Testis (tissue), 3 donors: ENCODE results near the gene SELENOI. TPM values are rescaled to one million over a fixed set of nuclear protein-coding genes. Genes with fewer than 3 reads are reported as not detected.
A peak's percentile ranks its signal among the peaks of the same experiment; 100 is the strongest.

Experiments
- DNase-seq: peaks from one replicate; pipeline ENCODE4 v3.0.0-alpha.2; 2019
- H3K27ac ChIP-seq, 2 donors: fragments of 200-600 bp; sonication (generic); one replicate each; pipeline ENCODE4 v1.5.1; 2019
- H3K27me3 ChIP-seq: fragments of 200-600 bp; sonication (generic); one replicate; pipeline ENCODE4 v1.5.1; 2019
- H3K36me3 ChIP-seq: fragments of 200-600 bp; sonication (generic); one replicate; pipeline ENCODE4 v1.5.1; 2017; ENCODE audit warnings: low read depth; ENCODE audit errors: missing control alignments
- H3K4me1 ChIP-seq: fragments of 200-600 bp; sonication (generic); one replicate; pipeline ENCODE4 v1.5.1; 2019
- H3K4me3 ChIP-seq, 2 donors: fragments of 200-600 bp; sonication (generic); one replicate each; pipeline ENCODE4 v1.5.1; 2017 to 2019
- H3K9me3 ChIP-seq: fragments of 200-600 bp; sonication (generic); one replicate; pipeline ENCODE4 v1.5.1; 2017
- POLR2A ChIP-seq: fragments of 450-650 bp; IDR thresholded peaks from one replicate; pipeline ENCODE4 v1.6.1; 2017; ENCODE audit warnings: antibody characterized with exemption, mild to moderate bottlenecking, moderate library complexity
- WGBS, 2 donors: methylation state at CpG; one replicate each; pipeline ENCODE4 v1.1.5; 2018; 5-methylcytosine and 5-hydroxymethylcytosine counted together
- intact Hi-C: fragments of 100-400 bp; cut with DNase I; formaldehyde crosslinking; loops from one replicate; pipeline ENCODE4 v1.15.1; 2023; ENCODE audit warnings: low total_unique reads
- polyA plus RNA-seq: library from polyadenylated mRNA; stranded (reverse); fragments of 350-450 nt; fragmentation: Illumina TruSeq; extraction: RNeasy Lipid Tissue Mini Kit (QIAGEN cat#74804); gene quantifications from one replicate; pipeline ENCODE4 v1.2.3, GENCODE V29; 2014; ENCODE audit warnings: low read depth, low replicate concordance; ENCODE audit not compliant: insufficient read depth
- total RNA-seq, 2 donors: library from RNA; depleted of rRNA; stranded (reverse); fragments of >200 nt; gene quantifications; one replicate each; pipeline ENCODE4 v1.2.3, GENCODE V29; 2016
- TF ChIP-seq, protein P1 (sequence below), 3 experiments: fragments of 450-650 bp in 2 of 3; fragments of 200-600 bp in 1 of 3; sonication (generic) in 1 of 3; IDR thresholded peaks; one replicate each; pipeline ENCODE4 v1.5.1; 2016 to 2019; ENCODE audit warnings: antibody characterized with exemption in 3 of 3, mild to moderate bottlenecking in 2 of 3, moderate library complexity in 1 of 3

The SELENOI gene
- total and polyA plus RNA-seq, 3 donors from 2014 or later = 8.7 to 26.7 (median 23.8) TPM

DNA sequence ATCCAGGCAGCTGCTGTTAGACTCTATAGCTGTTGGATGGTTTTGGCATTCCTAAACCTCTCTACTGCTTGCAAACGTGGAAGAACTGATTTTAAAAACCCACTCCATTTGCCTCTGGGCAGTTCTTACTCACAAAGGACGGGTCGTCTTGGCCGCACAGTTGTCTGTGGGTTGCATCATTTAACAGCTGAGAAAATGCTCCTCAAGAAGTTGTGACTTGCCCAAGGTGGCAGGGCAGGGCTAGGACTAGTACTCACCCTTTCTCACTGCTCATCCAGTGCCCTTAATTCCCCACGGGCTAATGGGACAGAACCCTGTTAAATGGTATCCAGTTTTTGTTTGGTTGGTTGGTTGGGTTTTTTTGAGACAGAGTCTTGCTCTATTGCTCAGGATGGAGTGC is 54.8 kb downstream of the SELENOI start:
- DNase-seq = no peak
- 79 to 84% methylated on average over 5 of the region's 5 CpGs for WGBS, 2 donors
- Histone ChIP-seq H3K27ac (no peak overlapping the region), H3K4me1 (peaks cover 6% of the 10 kb centered on the region), H3K36me3 (no peaks in the 10 kb centered on the region), H3K4me3 (no peak overlapping the region), H3K27me3 (no peaks in the 10 kb centered on the region), H3K9me3 (no peaks in the 10 kb centered on the region)
- TF ChIP-seq POLR2A = no peak
- TF ChIP-seq, protein P1, sequence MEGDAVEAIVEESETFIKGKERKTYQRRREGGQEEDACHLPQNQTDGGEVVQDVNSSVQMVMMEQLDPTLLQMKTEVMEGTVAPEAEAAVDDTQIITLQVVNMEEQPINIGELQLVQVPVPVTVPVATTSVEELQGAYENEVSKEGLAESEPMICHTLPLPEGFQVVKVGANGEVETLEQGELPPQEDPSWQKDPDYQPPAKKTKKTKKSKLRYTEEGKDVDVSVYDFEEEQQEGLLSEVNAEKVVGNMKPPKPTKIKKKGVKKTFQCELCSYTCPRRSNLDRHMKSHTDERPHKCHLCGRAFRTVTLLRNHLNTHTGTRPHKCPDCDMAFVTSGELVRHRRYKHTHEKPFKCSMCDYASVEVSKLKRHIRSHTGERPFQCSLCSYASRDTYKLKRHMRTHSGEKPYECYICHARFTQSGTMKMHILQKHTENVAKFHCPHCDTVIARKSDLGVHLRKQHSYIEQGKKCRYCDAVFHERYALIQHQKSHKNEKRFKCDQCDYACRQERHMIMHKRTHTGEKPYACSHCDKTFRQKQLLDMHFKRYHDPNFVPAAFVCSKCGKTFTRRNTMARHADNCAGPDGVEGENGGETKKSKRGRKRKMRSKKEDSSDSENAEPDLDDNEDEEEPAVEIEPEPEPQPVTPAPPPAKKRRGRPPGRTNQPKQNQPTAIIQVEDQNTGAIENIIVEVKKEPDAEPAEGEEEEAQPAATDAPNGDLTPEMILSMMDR (IDR thresholded peaks at IDR 0.05) = no peak
- intact Hi-C loops = no loop called here

DNA sequence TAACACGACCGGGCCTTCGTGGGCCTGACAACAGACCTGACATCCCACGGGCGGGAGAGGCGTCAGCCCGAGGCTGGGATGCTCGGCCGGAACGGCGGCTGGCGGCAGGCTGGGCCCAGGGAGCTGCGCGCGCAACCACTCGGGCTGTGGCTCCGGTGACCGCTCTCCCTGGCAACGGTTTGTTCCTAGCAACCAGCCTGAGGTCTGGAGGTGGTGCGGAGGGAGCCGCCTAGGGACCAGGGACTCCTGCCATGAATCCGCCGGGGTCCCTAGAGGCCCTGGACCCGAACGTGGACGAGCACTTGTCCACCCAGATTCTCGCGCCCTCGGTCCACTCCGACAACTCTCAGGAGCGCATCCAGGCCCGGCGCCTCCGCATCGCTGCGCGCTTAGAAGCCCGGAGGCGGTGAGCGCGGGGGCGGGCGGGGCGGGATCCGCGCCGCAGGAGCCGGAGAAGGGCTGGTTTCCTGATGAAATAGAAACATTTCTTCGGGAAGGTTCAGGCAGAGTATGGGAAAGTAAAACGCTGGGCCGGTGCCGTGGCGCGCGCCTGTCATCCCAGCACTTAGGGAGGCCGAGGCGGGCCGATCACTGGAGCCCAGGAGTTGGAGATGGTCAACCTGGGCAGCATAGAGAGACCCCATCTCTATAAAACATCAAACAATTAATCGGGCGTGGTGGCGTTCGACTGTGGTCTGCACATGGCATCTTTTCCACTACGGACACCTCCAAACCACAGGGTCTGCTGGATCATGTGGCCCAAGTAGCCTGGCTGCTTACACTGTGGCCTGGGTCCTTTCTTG is 56.0 kb downstream of the SELENOI start, which contains the start of gene DRC1:
TSS of gene DRC1 (plus strand) at position 182 of the 803 bp plus-strand sequence. CDS start at position 252, 70 bp downstream.
- peak within 1 kb of the TSS; percentile 25 to 53 for H3K4me3 ChIP-seq
- no peak for TF ChIP-seq POLR2A
- TF ChIP-seq, protein P1 (IDR thresholded peaks at IDR 0.05) = no peak
- 12 to 13% methylated on average over 27 to 36 of the region's 63 CpGs for WGBS, 2 donors
- no peaks in the 10 kb centered on the region for H3K27me3 ChIP-seq
- no peaks in the 10 kb centered on the region for H3K9me3 ChIP-seq
- peaks cover 6% of the 10 kb centered on the region for H3K4me1 ChIP-seq
- no peaks in the 10 kb centered on the region for H3K36me3 ChIP-seq
- peak; percentile 90 for DNase-seq
- H3K27ac ChIP-seq = no peak within 1 kb of the TSS
- intact Hi-C loops = no loop called here

DNA sequence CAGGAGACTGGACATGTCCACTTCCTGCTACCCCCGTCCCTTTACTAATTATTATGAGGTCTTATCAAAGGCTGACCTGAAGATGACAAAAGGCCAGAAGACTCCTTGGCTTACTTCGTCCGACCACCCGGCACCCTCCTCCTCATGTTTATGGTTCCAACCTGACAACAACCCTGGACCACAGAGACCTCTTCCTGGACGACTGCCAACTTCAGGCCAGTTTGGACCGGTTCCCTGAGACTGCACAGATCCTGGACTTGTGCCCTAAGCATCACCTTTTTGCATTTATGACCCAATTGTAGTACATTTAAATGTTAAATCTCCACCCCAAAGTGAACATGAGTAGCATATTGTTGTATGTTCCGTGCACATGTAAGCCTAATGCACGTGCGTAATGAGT is 61.6 kb downstream of the SELENOI start:
- H3K36me3 ChIP-seq = no peaks in the 10 kb centered on the region
- H3K4me3 ChIP-seq = no peak overlapping the region
- DNase-seq = no peak
- H3K27ac ChIP-seq = no peak overlapping the region
- TF ChIP-seq, protein P1 (IDR thresholded peaks at IDR 0.05) = no peak
- TF ChIP-seq POLR2A = no peak
- H3K9me3 ChIP-seq = no peaks in the 10 kb centered on the region
- intact Hi-C loops = no loop called here
- no peaks in the 10 kb centered on the region for H3K27me3 ChIP-seq
- 59 to 70% methylated on average over 9 of the region's 9 CpGs for WGBS, 2 donors
- H3K4me1 ChIP-seq = no peaks in the 10 kb centered on the region

DNA sequence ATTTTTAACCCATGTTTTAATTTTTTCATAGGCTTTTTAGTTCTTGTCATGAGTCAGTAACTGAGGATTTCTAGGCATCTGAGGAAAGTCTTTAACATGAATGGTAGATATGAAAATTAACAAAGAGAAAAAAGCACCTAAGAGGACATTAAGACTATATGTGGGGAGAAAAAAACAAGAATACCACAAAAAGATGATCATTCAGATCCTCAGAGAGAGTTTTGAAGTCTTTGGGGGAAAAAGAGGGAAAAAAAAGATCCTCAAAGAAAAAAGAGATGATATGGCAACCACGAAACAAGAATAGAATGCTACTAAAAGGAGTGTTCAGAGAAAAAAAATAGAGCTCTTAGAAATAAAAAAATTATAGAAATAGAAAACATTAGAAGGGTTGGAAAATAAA is 63.8 kb downstream of the SELENOI start:
- Histone ChIP-seq H3K9me3 (no peaks in the 10 kb centered on the region), H3K36me3 (no peaks in the 10 kb centered on the region), H3K4me1 (no peaks in the 10 kb centered on the region), H3K27me3 (no peaks in the 10 kb centered on the region), H3K4me3 (no peak overlapping the region), H3K27ac (no peak overlapping the region)
- DNase-seq = no peak
- intact Hi-C loops = no loop called here
- no peak for TF ChIP-seq POLR2A
- TF ChIP-seq, protein P1 (IDR thresholded peaks at IDR 0.05) = no peak
- 96 to 100% methylated on average over 1 of the region's 1 CpG for WGBS, 2 donors
